Ectodermal cell (in vitro differentiated cells): ENCODE results near the gene POLK.
"Not testable (repeated sequence)": the region's sequence is repeated elsewhere in the genome, so short reads cannot be mapped to it uniquely, and the experiment has no call there.

Experiments
- H3K27ac ChIP-seq: 2 replicates; pipeline ENCODE4 v1.7.0; 2013; ENCODE audit warnings: mild to moderate bottlenecking, low read depth, low read length; ENCODE audit not compliant: insufficient read depth, poor library complexity, severe bottlenecking
- H3K27me3 ChIP-seq: 2 replicates; pipeline ENCODE4 v1.7.0; 2013; ENCODE audit warnings: mild to moderate bottlenecking, low read length; ENCODE audit not compliant: insufficient read depth, control insufficient read depth, poor library complexity, severe bottlenecking
- H3K36me3 ChIP-seq: one replicate; pipeline ENCODE4 v1.7.0; 2013; ENCODE audit warnings: low read length; ENCODE audit not compliant: control insufficient read depth, insufficient read depth
- H3K4me1 ChIP-seq: one replicate; pipeline ENCODE4 v1.7.0; 2013; ENCODE audit warnings: low read length; ENCODE audit not compliant: control insufficient read depth, insufficient read depth
- H3K4me3 ChIP-seq: 2 replicates; pipeline ENCODE4 v1.7.0; 2013; ENCODE audit warnings: low read depth, low read length, control low read depth; ENCODE audit not compliant: insufficient read depth
- H3K9me3 ChIP-seq: 2 replicates; pipeline ENCODE4 v1.7.0; 2013; ENCODE audit warnings: mild to moderate bottlenecking, low read length, moderate library complexity; ENCODE audit not compliant: control insufficient read depth
- WGBS, 2 experiments: methylation state at CpG; one replicate each; pipeline ENCODE4 v1.1.7; 2013; ENCODE audit warnings: missing lambda C conversion rate in 2 of 2; 5-methylcytosine and 5-hydroxymethylcytosine counted together

The POLK gene

DNA sequence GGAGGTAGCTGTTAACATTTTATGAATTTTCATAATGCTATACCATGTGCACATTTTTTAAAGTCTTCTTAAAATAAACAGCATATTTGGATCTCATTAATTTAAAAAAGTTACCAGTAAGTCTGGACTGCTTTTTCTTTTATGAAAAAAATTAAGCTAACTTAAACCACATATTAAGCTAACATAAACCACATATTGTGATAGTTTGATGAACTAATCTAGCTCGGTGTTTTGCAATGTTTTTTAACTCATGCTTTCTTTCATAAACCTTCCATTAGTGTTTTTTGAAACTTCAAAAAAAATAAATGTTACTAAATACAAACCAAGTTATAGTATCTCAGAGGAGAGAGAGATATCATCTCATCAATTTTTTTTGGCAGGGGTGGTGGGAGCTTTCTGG lies 26.5 kb downstream of the POLK start:
- peaks cover 5% of the 10 kb centered on the region for H3K36me3 ChIP-seq
- no peaks in the 10 kb centered on the region for H3K4me1 ChIP-seq
- H3K4me3 ChIP-seq = no peak overlapping the region
- no peak overlapping the region for H3K27ac ChIP-seq
- 100% methylated on average over 1 of the region's 1 CpG; no CpG with 5 or more reads in 1 of the 2 experiments for WGBS, 2 experiments
- no peaks in the 10 kb centered on the region for H3K9me3 ChIP-seq
- H3K27me3 ChIP-seq = no peaks in the 10 kb centered on the region

DNA sequence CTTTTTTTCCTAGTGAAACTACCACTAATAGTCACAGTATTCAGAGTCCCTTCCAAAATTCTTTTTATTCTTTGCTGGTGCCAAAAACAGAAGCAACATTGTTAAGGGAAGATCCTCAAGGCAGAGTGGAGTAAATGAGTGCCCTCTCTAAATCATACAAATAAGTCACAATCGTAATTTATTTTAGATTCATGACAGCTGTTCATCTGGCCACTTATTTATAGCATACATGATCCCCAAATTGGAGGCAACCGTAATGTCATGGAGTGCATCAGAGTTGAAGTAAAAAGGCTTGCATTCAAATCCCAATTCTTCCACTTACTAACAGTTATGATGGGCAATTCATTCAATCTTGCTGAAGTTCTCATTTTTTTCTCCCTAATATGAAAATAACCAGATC lies 33.4 kb downstream of the POLK start:
- no peaks in the 10 kb centered on the region for H3K4me1 ChIP-seq
- no peak overlapping the region for H3K4me3 ChIP-seq
- no peaks in the 10 kb centered on the region for H3K27me3 ChIP-seq
- H3K27ac ChIP-seq = no peak overlapping the region
- no peaks in the 10 kb centered on the region for H3K36me3 ChIP-seq
- WGBS, 2 experiments = 90 to 91% methylated on average over 2 of the region's 2 CpGs
- no peaks in the 10 kb centered on the region for H3K9me3 ChIP-seq

DNA sequence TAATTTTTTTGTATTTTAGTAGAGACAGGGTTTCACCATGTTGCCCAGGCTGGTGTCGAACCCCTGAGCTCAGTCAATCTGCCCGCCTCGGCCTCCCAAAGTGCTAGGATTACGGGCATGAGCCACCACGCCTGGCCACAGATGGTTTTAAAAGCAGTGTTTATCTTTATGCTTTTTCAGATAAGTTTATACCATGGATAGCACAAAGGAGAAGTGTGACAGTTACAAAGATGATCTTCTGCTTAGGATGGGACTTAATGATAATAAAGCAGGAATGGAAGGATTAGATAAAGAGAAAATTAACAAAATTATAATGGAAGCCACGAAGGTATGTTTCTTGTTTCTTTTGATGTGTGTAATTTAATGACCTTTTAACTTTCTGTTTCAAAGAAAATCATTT lies 35.1 kb downstream of the POLK start:
- WGBS, 2 experiments = 89 to 94% methylated on average over 5 to 6 of the region's 6 CpGs

DNA sequence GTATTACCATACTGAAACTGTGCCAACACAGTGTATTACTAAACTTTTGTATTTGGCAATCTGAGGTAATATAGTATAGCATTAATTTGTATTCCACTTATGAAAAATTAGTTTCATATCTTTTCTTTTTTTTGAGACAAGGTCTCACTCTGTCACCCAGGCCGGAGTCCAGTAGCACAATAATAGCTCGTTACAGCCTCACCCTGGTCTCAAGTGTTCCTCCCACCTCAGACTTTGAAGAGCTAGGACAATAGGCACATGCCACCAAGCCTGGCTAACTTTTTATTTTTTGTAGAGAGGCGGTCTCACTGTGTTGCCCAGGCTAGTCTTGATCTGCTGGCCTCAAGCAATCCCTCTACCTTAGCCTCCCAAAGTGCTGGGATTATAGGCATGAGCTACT lies 36.1 kb downstream of the POLK start:
- WGBS, 2 experiments = 92 to 93% methylated on average over 3 of the region's 3 CpGs
- H3K4me3 ChIP-seq = no peak overlapping the region
- no peaks in the 10 kb centered on the region for H3K27me3 ChIP-seq
- no peak overlapping the region for H3K27ac ChIP-seq
- H3K36me3 ChIP-seq = no peaks in the 10 kb centered on the region
- H3K9me3 ChIP-seq = no peaks in the 10 kb centered on the region
- H3K4me1 ChIP-seq = no peaks in the 10 kb centered on the region

More for the DNA sequence above, 35.1 kb downstream of the POLK start:
- Histone ChIP-seq H3K4me1 (no peaks in the 10 kb centered on the region), H3K27ac (no peak overlapping the region), H3K27me3 (no peaks in the 10 kb centered on the region), H3K4me3 (no peak overlapping the region), H3K36me3 (no peaks in the 10 kb centered on the region), H3K9me3 (no peaks in the 10 kb centered on the region)

DNA sequence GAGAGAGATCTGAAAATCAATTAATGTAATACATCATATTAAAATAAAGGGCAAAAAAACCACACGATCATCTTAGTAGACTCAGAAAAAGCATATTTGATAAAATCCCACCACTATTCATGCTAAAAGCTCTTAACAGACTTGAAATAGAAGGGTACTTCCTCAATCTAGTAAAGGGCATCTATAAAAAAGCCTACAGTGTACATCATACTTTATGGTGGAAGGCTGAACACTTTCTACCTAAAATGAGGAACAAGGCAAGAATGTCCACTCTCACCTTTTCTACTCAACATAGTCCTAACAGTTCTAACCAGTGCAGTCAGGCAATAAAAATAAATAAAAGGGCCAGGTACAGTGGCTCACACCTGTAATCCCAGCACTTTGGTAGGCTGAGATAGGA lies 38.9 kb downstream of the POLK start:
- H3K4me1 ChIP-seq = no peaks in the 10 kb centered on the region
- no peaks in the 10 kb centered on the region for H3K9me3 ChIP-seq
- H3K27me3 ChIP-seq = no peaks in the 10 kb centered on the region
- H3K4me3 ChIP-seq = no peak overlapping the region
- H3K27ac ChIP-seq = no peak overlapping the region
- no peaks in the 10 kb centered on the region for H3K36me3 ChIP-seq
- WGBS, 2 experiments = 100% methylated on average over 1 of the region's 1 CpG; no CpG with 5 or more reads in 1 of the 2 experiments

DNA sequence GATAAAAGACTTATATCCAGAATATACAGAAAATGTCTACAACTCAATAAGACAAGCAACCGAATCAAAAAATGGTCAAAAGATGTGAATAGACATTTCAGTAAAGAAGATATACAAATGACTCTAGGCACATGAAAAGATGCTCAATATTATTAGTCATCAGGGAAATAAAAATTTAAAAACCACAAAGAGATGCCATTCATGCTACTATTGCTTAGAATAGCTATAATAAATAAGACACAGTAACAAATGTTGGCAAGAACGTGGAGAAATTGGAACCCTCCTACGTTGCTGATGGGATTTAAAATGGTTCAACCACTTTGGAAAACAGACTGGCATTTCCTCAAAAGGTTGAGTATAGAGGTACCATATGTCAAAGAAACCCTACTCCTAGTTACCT lies 39.8 kb downstream of the POLK start:
- H3K4me3 ChIP-seq = no peak overlapping the region
- no peaks in the 10 kb centered on the region for H3K4me1 ChIP-seq
- H3K9me3 ChIP-seq = no peaks in the 10 kb centered on the region
- no peaks in the 10 kb centered on the region for H3K36me3 ChIP-seq
- WGBS, 2 experiments = 97% methylated on average over 3 of the region's 3 CpGs; no CpG with 5 or more reads in 1 of the 2 experiments
- no peak overlapping the region for H3K27ac ChIP-seq
- H3K27me3 ChIP-seq = no peaks in the 10 kb centered on the region

DNA sequence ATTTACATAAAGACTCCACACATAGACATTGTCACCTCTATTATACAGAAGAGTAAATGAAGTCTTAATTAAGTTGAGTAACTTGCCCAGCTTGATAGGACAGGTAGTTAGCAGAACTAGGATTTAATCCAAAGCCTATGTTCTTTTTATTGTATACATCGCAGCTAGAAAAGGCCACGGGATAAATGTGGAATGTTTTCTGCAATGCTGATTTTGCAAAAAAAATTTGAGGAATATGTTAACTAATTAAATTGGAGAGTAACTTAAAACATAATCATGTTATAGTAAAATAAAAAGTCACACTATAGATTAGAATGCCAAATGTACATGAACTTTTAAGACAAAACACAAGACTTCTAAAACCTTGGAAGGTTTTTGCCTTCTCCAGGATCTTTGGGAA lies 41.1 kb downstream of the POLK start:
- Histone ChIP-seq H3K27me3 (no peaks in the 10 kb centered on the region), H3K36me3 (no peaks in the 10 kb centered on the region), H3K9me3 (no peaks in the 10 kb centered on the region), H3K4me1 (no peaks in the 10 kb centered on the region), H3K4me3 (no peak overlapping the region), H3K27ac (no peak overlapping the region)
- WGBS, 2 experiments = 100% methylated on average over 2 of the region's 2 CpGs

DNA sequence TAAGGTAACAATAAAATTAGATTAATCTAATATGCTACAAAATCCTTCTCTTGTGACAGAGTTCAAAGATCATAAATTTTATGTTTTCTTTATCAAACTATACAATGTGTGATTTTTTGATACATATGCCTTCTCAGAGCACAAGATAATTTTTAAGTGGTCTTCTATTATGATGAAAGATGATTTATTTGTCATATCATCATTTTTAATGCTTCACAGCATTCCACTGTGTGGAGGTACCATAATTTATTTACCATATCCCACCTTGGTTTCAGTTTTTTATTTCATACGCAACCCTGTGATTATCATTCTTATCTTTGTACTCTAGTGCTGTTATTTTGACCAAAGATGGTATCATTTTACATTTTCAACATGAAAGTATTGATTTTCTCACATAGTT lies 41.7 kb downstream of the POLK start:
- H3K9me3 ChIP-seq = no peaks in the 10 kb centered on the region
- no peak overlapping the region for H3K4me3 ChIP-seq
- WGBS, 2 experiments = 86% methylated on average over 1 of the region's 1 CpG; no CpG with 5 or more reads in 1 of the 2 experiments
- no peaks in the 10 kb centered on the region for H3K4me1 ChIP-seq
- H3K36me3 ChIP-seq = no peaks in the 10 kb centered on the region
- no peak overlapping the region for H3K27ac ChIP-seq
- H3K27me3 ChIP-seq = no peaks in the 10 kb centered on the region

DNA sequence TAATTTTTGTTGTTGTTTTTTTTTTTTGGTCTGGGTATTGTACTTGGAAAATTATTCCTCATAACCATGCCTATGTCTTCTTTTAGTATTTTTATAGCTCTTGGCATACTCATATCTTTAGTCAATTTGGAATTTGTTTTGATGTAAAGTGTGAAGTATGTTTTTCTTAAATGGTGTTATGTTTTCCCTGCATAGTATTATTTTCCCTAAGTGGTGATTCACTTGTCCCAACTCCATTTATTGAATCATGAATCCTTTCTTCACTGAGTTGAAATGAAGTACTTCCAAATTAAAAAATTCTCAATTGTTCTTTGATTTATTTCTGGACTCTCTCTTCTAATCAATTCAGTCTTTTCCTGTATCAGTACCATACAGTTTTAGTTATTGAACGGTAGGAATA lies 46.5 kb downstream of the POLK start:
- Histone ChIP-seq H3K27me3 (no peaks in the 10 kb centered on the region), H3K4me3 (no peak overlapping the region), H3K27ac (no peak overlapping the region), H3K4me1 (no peaks in the 10 kb centered on the region), H3K36me3 (no peaks in the 10 kb centered on the region), H3K9me3 (no peaks in the 10 kb centered on the region)
- no CpG with 5 or more reads among the region's 1 CpG for WGBS, 2 experiments

DNA sequence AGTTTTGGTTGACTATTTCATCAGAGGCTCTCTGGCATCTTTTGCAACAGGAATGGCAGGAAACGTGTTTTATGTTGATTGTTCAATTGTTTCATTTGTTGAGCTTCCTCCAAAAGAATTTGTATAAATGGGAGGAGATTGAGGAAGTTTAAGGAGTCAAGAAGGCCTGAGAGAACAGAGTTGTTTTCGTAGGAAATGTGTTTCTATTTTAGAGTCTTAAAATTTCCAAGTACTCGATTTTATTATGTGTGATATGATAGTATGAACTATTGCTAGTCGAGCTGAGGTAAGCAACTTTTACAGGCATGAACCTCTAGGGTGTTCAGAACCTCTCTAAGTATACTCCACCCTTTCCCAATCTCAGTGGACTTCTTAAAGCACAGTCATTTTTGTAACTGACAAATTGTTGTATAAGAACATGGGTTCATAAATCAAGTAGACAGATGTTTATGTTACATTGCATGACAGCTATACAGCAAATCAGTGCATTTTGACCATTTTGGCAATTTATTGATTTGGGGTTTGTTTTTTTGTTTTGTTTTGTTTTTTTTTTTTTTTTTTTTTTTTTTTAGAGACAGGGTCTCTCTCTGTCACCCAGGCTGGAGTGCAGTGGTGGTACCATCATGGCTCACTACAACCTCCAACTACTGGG lies 47.4 kb downstream of the POLK start:
- H3K4me3 ChIP-seq = no peak overlapping the region
- no peak overlapping the region for H3K27ac ChIP-seq
- no peaks in the 10 kb centered on the region for H3K27me3 ChIP-seq
- H3K36me3 ChIP-seq = no peaks in the 10 kb centered on the region
- WGBS, 2 experiments = 94% methylated on average over 3 to 4 of the region's 4 CpGs
- H3K9me3 ChIP-seq = no peaks in the 10 kb centered on the region
- H3K4me1 ChIP-seq = no peaks in the 10 kb centered on the region

DNA sequence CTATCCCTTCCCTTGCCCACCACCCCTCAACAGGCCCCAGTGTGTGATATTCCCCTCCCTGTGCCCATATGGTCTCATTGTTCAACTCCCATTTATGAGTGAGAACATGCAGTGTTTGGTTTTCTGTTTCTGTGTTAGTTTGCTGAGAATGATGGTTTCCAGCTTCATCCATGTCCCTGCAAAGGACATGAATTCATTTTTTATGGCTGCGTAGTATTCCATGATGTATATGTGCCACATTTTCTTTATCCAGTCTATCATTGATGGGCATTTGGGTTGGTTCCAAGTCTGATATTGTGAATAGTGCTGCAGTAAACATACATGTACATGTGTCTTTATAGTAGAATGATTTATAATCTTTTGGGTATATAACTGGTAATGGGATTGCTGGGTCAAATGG lies 49.0 kb downstream of the POLK start:
- H3K27ac ChIP-seq, H3K36me3 ChIP-seq, H3K4me3 ChIP-seq, H3K4me1 ChIP-seq, H3K27me3 ChIP-seq, H3K9me3 ChIP-seq: not testable (repeated sequence)
- 93 to 95% methylated on average over 1 of the region's 1 CpG for WGBS, 2 experiments
